Activated CD4-positive, alpha-beta memory T cell treated with anti-CD3 and anti-CD28 coated beads, Interleukin-2, amount 10 ng/mL, durations not matched to agents 7 days and 5 days (primary cell): Measurements from ENCODE around the gene CACNA2D3. TPM values are rescaled to one million over a fixed set of nuclear protein-coding genes. Genes with fewer than 3 reads are reported as not detected.

ENCODE experiments used
- CTCF ChIA-PET: fragments of 350-600 bp; sonication (Branson Sonifier 250); formaldehyde crosslinking; loops from one replicate; lab custom pipeline; 2021; ENCODE audit warnings: antibody characterized with exemption, inconsistent platforms; lab: Charles Lee
- POLR2A ChIA-PET: fragments of 350-600 bp; sonication (Branson Sonifier 250); formaldehyde crosslinking; loops from one replicate; lab custom pipeline; 2021; ENCODE audit warnings: antibody characterized with exemption; lab: Charles Lee
- DNase-seq: peaks from one replicate; pipeline ENCODE4 v3.0.0-alpha.2; 2020
- H3K27ac Mint-ChIP-seq: one replicate; pipeline ENCODE4 v1.8.0; 2021; ENCODE audit warnings: mild to moderate bottlenecking, mixed read lengths
- H3K27me3 Mint-ChIP-seq: one replicate; pipeline ENCODE4 v1.8.0; 2021; ENCODE audit warnings: mixed read lengths
- H3K36me3 Mint-ChIP-seq: one replicate; pipeline ENCODE4 v1.8.0; 2021; ENCODE audit warnings: low read depth, mixed read lengths
- H3K4me1 Mint-ChIP-seq: one replicate; pipeline ENCODE4 v1.8.0; 2021; ENCODE audit warnings: mixed read lengths
- H3K4me3 Mint-ChIP-seq: one replicate; pipeline ENCODE4 v1.8.0; 2021; ENCODE audit warnings: mild to moderate bottlenecking, mixed read lengths
- H3K9me3 Mint-ChIP-seq: one replicate; pipeline ENCODE4 v1.8.0; 2021; ENCODE audit warnings: mixed read lengths
- total RNA-seq, 2 experiments: library from RNA; stranded (reverse); gene quantifications; one replicate each; pipeline ENCODE4 v1.2.3, GENCODE V29; 2021

CACNA2D3 gene
- total RNA-seq, 2 experiments from 2014 or later, result not detected

- ChIA-PET POLR2A (no interaction called here), CTCF (no interaction called here)
- Mint-ChIP-seq H3K27ac (no peak overlapping the region), H3K27me3 (no peaks in the 10 kb centered on the region), H3K4me1 (no peaks in the 10 kb centered on the region), H3K9me3 (peaks cover 3% of the 10 kb centered on the region), H3K36me3 (no peaks in the 10 kb centered on the region), H3K4me3 (no peak overlapping the region)
- no peak for DNase-seq
Observed at GRCh38 chr3:54756330-54756731, 634.0 kb downstream of the CACNA2D3 start.

- ChIA-PET POLR2A (no interaction called here), CTCF (no interaction called here)
- Mint-ChIP-seq H3K27me3 (no peaks in the 10 kb centered on the region), H3K4me1 (no peaks in the 10 kb centered on the region), H3K27ac (no peak overlapping the region), H3K9me3 (peaks cover 3% of the 10 kb centered on the region), H3K4me3 (no peak overlapping the region), H3K36me3 (no peaks in the 10 kb centered on the region)
- no peak for DNase-seq
Observed at GRCh38 chr3:54758461-54758860, 636.1 kb downstream of the CACNA2D3 start.

GRCh38 chr3:54759166-54759565, 636.8 kb downstream of the CACNA2D3 start:
- ChIA-PET CTCF (no interaction called here), POLR2A (interaction anchor here (0.6 kb wide), 1 partner anchor 767 kb away, joined by 3 read pairs; no protein-coding TSS in a partner anchor)
- no peak for DNase-seq
- no peaks in the 10 kb centered on the region for H3K4me1 Mint-ChIP-seq
- H3K27ac Mint-ChIP-seq, result no peak overlapping the region
- no peaks in the 10 kb centered on the region for H3K36me3 Mint-ChIP-seq
- no peaks in the 10 kb centered on the region for H3K27me3 Mint-ChIP-seq
- no peak overlapping the region for H3K4me3 Mint-ChIP-seq
- H3K9me3 Mint-ChIP-seq, result peaks cover 3% of the 10 kb centered on the region

GRCh38 chr3:54760201-54760600, 637.8 kb downstream of the CACNA2D3 start:
- ChIA-PET POLR2A (no interaction called here), CTCF (no interaction called here)
- Mint-ChIP-seq H3K4me3 (no peak overlapping the region), H3K9me3 (peaks cover 3% of the 10 kb centered on the region), H3K4me1 (no peaks in the 10 kb centered on the region), H3K27me3 (no peaks in the 10 kb centered on the region), H3K27ac (no peak overlapping the region), H3K36me3 (no peaks in the 10 kb centered on the region)
- no peak for DNase-seq

GRCh38 chr3:54761637-54762036, 639.3 kb downstream of the CACNA2D3 start:
- no peak for DNase-seq
- ChIA-PET CTCF (no interaction called here), POLR2A (no interaction called here)
- Mint-ChIP-seq H3K4me1 (no peaks in the 10 kb centered on the region), H3K9me3 (no peaks in the 10 kb centered on the region), H3K27me3 (no peaks in the 10 kb centered on the region), H3K36me3 (no peaks in the 10 kb centered on the region), H3K4me3 (no peak overlapping the region), H3K27ac (no peak overlapping the region)

GRCh38 chr3:54764911-54765310, 642.6 kb downstream of the CACNA2D3 start:
- Mint-ChIP-seq H3K4me3 (no peak overlapping the region), H3K9me3 (no peaks in the 10 kb centered on the region)

GRCh38 chr3:54771050-54771449, 648.7 kb downstream of the CACNA2D3 start:
- H3K27me3 Mint-ChIP-seq, result no peaks in the 10 kb centered on the region
- no peak overlapping the region for H3K4me3 Mint-ChIP-seq
- no peak overlapping the region for H3K27ac Mint-ChIP-seq
- ChIA-PET CTCF (no interaction called here), POLR2A (no interaction called here)
- no peaks in the 10 kb centered on the region for H3K36me3 Mint-ChIP-seq
- DNase-seq, result no peak
- H3K9me3 Mint-ChIP-seq, result peaks cover 2% of the 10 kb centered on the region
- no peaks in the 10 kb centered on the region for H3K4me1 Mint-ChIP-seq

More at GRCh38 chr3:54764911-54765310, 642.6 kb downstream of the CACNA2D3 start:
- Mint-ChIP-seq H3K4me1 (no peaks in the 10 kb centered on the region), H3K27ac (no peak overlapping the region), H3K36me3 (no peaks in the 10 kb centered on the region), H3K27me3 (no peaks in the 10 kb centered on the region)
- no peak for DNase-seq
- CTCF ChIA-PET, result no interaction called here
- POLR2A ChIA-PET, result no interaction called here

GRCh38 chr3:54772051-54772450, 649.7 kb downstream of the CACNA2D3 start:
- Mint-ChIP-seq H3K27ac (no peak overlapping the region), H3K4me3 (no peak overlapping the region), H3K27me3 (no peaks in the 10 kb centered on the region), H3K36me3 (no peaks in the 10 kb centered on the region), H3K4me1 (no peaks in the 10 kb centered on the region), H3K9me3 (peaks cover 2% of the 10 kb centered on the region)
- no peak for DNase-seq
- ChIA-PET POLR2A (no interaction called here), CTCF (no interaction called here)

GRCh38 chr3:54772746-54773145, 650.4 kb downstream of the CACNA2D3 start:
- Mint-ChIP-seq H3K27ac (no peak overlapping the region), H3K36me3 (no peaks in the 10 kb centered on the region), H3K9me3 (peaks cover 2% of the 10 kb centered on the region), H3K27me3 (no peaks in the 10 kb centered on the region), H3K4me3 (no peak overlapping the region), H3K4me1 (no peaks in the 10 kb centered on the region)
- DNase-seq, result no peak
- POLR2A ChIA-PET, result no interaction called here
- CTCF ChIA-PET, result no interaction called here

GRCh38 chr3:54773271-54773670, 650.9 kb downstream of the CACNA2D3 start:
- Mint-ChIP-seq H3K4me1 (no peaks in the 10 kb centered on the region), H3K27ac (no peak overlapping the region), H3K4me3 (no peak overlapping the region), H3K36me3 (no peaks in the 10 kb centered on the region), H3K27me3 (no peaks in the 10 kb centered on the region), H3K9me3 (peaks cover 2% of the 10 kb centered on the region)
- POLR2A ChIA-PET, result no interaction called here
- CTCF ChIA-PET, result no interaction called here
- no peak for DNase-seq

GRCh38 chr3:54776601-54777000, 654.2 kb downstream of the CACNA2D3 start:
- H3K27ac Mint-ChIP-seq, result no peak overlapping the region
- H3K36me3 Mint-ChIP-seq, result no peaks in the 10 kb centered on the region
- ChIA-PET POLR2A (no interaction called here), CTCF (no interaction called here)
- H3K4me3 Mint-ChIP-seq, result no peak overlapping the region
- DNase-seq, result no peak
- H3K9me3 Mint-ChIP-seq, result peaks cover 2% of the 10 kb centered on the region
- H3K4me1 Mint-ChIP-seq, result no peaks in the 10 kb centered on the region
- H3K27me3 Mint-ChIP-seq, result no peaks in the 10 kb centered on the region

GRCh38 chr3:54777141-54777540, 654.8 kb downstream of the CACNA2D3 start:
- Mint-ChIP-seq H3K4me3 (no peak overlapping the region), H3K36me3 (no peaks in the 10 kb centered on the region), H3K9me3 (peaks cover 2% of the 10 kb centered on the region), H3K27ac (no peak overlapping the region), H3K4me1 (no peaks in the 10 kb centered on the region), H3K27me3 (no peaks in the 10 kb centered on the region)
- ChIA-PET CTCF (no interaction called here), POLR2A (no interaction called here)
- DNase-seq, result no peak

- Mint-ChIP-seq H3K36me3 (no peaks in the 10 kb centered on the region), H3K27me3 (no peaks in the 10 kb centered on the region), H3K4me3 (no peak overlapping the region), H3K27ac (no peak overlapping the region), H3K9me3 (no peaks in the 10 kb centered on the region), H3K4me1 (no peaks in the 10 kb centered on the region)
- POLR2A ChIA-PET, result no interaction called here
- CTCF ChIA-PET, result no interaction called here
- DNase-seq, result no peak
Observed at GRCh38 chr3:54780336-54780735, 658.0 kb downstream of the CACNA2D3 start.

GRCh38 chr3:54781728-54782127, 659.4 kb downstream of the CACNA2D3 start:
- no peaks in the 10 kb centered on the region for H3K9me3 Mint-ChIP-seq
- no peaks in the 10 kb centered on the region for H3K36me3 Mint-ChIP-seq
- no peaks in the 10 kb centered on the region for H3K4me1 Mint-ChIP-seq
- no peaks in the 10 kb centered on the region for H3K27me3 Mint-ChIP-seq
- ChIA-PET POLR2A (no interaction called here), CTCF (no interaction called here)
- no peak overlapping the region for H3K27ac Mint-ChIP-seq
- no peak for DNase-seq
- H3K4me3 Mint-ChIP-seq, result no peak overlapping the region
